Measurements from ENCODE around the gene DUS2.

DUS2 gene

GRCh38 chr16:68022728-68023537 lies at the start of gene DUS2, which contains the start of gene DDX28:
Gene DUS2 (plus strand): TSS chr16:68023284. CDS start chr16:68038024, 14,740 bp downstream.
Gene DDX28 (minus strand): TSS chr16:68023232. CDS start chr16:68023202, 30 bp downstream.
- no peak for TF ChIP-seq ZNF274 (IDR thresholded peaks at IDR 0.05; ENCODE audit: low read depth, low read length)
- peak within 1 kb of the TSS; percentile 88 for H3K4me3 ChIP-seq (ENCODE audit: low read length)

GRCh38 chr16:67975321-67976105 lies 47.6 kb upstream of the DUS2 start:
- no peak for TF ChIP-seq ZNF274 (IDR thresholded peaks at IDR 0.05; ENCODE audit: low read depth, low read length)
- no peak overlapping the region for H3K4me3 ChIP-seq (ENCODE audit: low read length)

GRCh38 chr16:67976205-67976604 lies 46.9 kb upstream of the DUS2 start:
- no peak for TF ChIP-seq ZNF274 (IDR thresholded peaks at IDR 0.05; ENCODE audit: low read depth, low read length)
- H3K4me3 ChIP-seq (ENCODE audit: low read length) = no peak overlapping the region

- TF ChIP-seq ZNF274 (IDR thresholded peaks at IDR 0.05; ENCODE audit: low read depth, low read length) = no peak
- H3K4me3 ChIP-seq (ENCODE audit: low read length) = no peak overlapping the region
Observed at GRCh38 chr16:67977005-67977404, 46.1 kb upstream of the DUS2 start.

- no peak for TF ChIP-seq ZNF274 (IDR thresholded peaks at IDR 0.05; ENCODE audit: low read depth, low read length)
- no peak overlapping the region for H3K4me3 ChIP-seq (ENCODE audit: low read length)
Observed at GRCh38 chr16:67977469-67978227, 45.4 kb upstream of the DUS2 start.

GRCh38 chr16:67979955-67980678 lies 43.0 kb upstream of the DUS2 start, which contains the start of gene DPEP3:
Gene DPEP3 (minus strand): TSS chr16:67980499. CDS start chr16:67980380, 119 bp downstream.
- TF ChIP-seq ZNF274 (IDR thresholded peaks at IDR 0.05; ENCODE audit: low read depth, low read length) = no peak
- no peak within 1 kb of the TSS for H3K4me3 ChIP-seq (ENCODE audit: low read length)

GRCh38 chr16:67982011-67982696 lies 40.9 kb upstream of the DUS2 start:
- no peak for TF ChIP-seq ZNF274 (IDR thresholded peaks at IDR 0.05; ENCODE audit: low read depth, low read length)
- H3K4me3 ChIP-seq (ENCODE audit: low read length) = no peak overlapping the region

- H3K4me3 ChIP-seq (ENCODE audit: low read length) = no peak overlapping the region
- no peak for TF ChIP-seq ZNF274 (IDR thresholded peaks at IDR 0.05; ENCODE audit: low read depth, low read length)
Observed at GRCh38 chr16:67986949-67987348, 36.1 kb upstream of the DUS2 start.

- H3K4me3 ChIP-seq (ENCODE audit: low read length) = no peak overlapping the region
- no peak for TF ChIP-seq ZNF274 (IDR thresholded peaks at IDR 0.05; ENCODE audit: low read depth, low read length)
Observed at GRCh38 chr16:67987460-67988160, 35.5 kb upstream of the DUS2 start.

- no peak for TF ChIP-seq ZNF274 (IDR thresholded peaks at IDR 0.05; ENCODE audit: low read depth, low read length)
- H3K4me3 ChIP-seq (ENCODE audit: low read length) = no peak overlapping the region
Observed at GRCh38 chr16:67988675-67989074, 34.4 kb upstream of the DUS2 start.

- no peak for TF ChIP-seq ZNF274 (IDR thresholded peaks at IDR 0.05; ENCODE audit: low read depth, low read length)
- no peak overlapping the region for H3K4me3 ChIP-seq (ENCODE audit: low read length)
Observed at GRCh38 chr16:67989322-67990017, 33.6 kb upstream of the DUS2 start.

GRCh38 chr16:67990018-67990386 lies 33.1 kb upstream of the DUS2 start:
- TF ChIP-seq ZNF274 (IDR thresholded peaks at IDR 0.05; ENCODE audit: low read depth, low read length) = no peak
- H3K4me3 ChIP-seq (ENCODE audit: low read length) = no peak overlapping the region
